NCI-H1105 (cell line): ENCODE measurements around the gene PTPRT.

ENCODE experiments used
- DNase-seq: peaks from one replicate; lab custom pipeline; 2025; lab: John Stamatoyannopoulos, UW

Gene PTPRT

GRCh38 chr20:43119720-43120119, 70.0 kb downstream of the PTPRT start:
- no peak for DNase-seq

GRCh38 chr20:43102394-43102793, 87.3 kb downstream of the PTPRT start:
- DNase-seq, result no peak

DNA sequence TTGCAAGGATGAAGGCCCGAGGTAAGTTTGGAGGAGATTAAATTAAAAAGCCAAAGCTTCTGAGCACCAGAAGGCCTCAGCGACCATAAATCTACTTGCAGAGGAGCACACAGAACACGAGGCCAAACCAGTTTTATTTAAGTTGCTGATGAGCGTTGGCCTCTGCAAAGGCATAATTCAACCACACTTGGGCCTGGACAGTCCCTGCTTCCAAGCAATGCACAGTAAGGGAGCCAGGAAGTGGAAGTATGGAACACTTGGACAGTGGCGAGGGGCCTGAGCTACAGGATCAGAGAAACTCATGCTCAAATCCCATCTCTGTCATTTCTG, 92.8 kb downstream of the PTPRT start:
- no peak for DNase-seq

- DNase-seq, result no peak
These were observed 93.4 kb downstream of the PTPRT start for GRCh38 chr20:43096126-43096930.

DNA sequence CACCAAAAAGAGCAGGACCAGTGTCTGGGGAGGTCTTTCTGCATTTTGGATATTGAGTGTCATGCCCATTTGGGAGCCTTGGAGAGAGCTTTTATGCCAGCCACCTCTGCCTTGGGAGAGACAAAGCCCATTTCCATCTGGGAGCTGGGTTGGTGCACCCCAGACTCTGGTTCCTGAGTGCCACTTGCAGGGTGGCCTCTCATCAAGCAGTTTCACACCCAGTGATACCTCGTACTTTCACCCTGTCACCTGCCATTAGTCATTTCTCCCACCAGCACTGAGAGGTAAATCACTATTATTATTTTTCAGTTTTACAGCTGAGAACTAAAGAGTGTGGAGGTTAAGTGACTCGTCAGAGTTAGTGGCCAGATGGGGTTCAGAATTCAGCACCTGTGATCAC, 94.7 kb downstream of the PTPRT start:
- DNase-seq, result no peak

DNA sequence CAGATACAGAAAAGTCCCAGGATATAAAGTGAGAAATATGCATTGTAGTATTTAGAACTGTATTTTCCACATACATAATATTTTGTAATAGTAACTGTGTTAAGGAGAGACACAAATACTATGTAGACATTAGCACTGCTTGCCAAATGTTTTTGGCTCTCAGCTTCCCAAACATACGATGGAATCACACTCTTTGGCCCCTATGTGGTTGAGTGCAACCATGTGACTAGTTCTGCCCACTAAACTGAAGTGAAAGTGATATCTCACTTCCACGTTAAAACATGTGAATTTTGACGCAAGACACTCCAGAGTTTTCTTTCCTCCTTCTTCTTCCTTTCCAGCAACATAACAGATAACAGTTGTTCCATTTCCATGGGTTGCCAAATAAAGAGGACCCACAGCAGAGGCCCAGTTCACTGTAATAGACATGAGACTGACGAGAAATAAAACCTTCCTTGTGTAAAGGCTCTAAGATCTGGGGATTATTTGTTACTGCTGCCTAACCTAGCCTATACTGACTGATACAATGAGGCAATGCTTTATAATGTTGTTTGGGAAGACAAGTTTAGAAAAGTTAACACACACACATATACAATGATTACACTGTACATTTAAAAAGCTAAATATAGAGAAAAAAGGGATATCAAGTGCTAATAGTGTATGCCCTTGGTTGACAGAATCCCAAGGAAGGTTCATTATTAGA, 97.2 kb downstream of the PTPRT start:
- no peak for DNase-seq

DNA sequence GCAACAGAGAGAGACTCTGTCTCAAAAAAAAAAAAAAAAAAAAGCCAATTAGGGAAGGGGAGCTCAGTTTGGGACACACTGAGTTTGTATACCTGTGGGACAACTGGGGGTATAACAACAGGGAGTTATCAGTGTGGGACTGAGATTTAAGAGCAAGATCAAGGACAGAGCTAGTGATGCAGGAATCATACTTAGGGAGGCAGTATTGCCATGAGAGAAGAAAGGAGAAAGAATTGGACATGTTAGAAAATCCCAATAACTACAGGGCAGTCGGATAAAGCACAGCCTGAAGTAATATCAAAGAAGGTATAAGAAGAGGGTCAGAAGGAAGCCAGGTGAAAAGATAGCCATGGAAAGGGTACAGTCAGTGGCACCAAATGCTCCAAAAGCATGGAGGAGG, 121.2 kb downstream of the PTPRT start:
- DNase-seq, result no peak

GRCh38 chr20:43066125-43066524, 123.6 kb downstream of the PTPRT start:
- DNase-seq, result no peak

DNA sequence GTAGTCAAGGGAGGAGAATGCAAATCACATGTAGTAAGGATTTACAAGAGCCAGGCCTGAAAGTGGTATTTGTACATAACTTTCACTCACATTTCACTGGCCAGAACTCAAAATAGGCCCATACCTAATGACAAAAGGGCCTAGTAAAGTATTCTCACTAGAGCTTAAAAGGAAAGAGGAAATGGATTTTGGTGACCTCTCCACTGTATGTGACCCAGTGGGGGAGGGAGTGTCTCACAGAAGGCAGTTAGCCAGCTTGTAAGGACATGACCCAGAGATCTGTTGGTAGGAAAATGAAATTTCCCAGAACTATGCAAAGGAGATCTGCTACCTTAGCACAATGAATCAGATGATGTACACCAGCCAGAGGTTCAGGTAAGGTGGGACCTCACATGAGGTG, 124.4 kb downstream of the PTPRT start:
- DNase-seq, result no peak

DNA sequence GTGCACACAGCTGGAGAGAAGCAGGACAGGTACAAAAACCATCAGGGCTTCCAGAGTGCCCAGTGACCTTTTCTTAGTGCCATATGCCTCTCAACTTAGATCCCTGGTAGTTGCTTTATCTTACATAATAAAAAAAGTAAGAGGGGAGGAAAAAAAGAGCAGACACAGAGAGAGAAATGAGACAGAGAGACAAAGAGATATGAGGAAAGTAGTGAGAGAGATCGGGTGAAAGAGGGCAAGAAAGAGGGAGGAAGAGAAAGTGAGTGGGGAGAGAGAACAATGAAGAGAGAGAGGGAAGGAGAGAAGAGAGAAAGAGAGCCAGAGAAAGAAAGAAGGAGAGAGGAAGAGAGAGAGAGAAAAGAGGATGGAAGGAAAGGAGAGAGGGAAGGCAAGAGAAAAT, 131.6 kb downstream of the PTPRT start:
- no peak for DNase-seq

- no peak for DNase-seq
These were observed 132.4 kb downstream of the PTPRT start for GRCh38 chr20:43057317-43057716.

GRCh38 chr20:43055181-43055884, 134.4 kb downstream of the PTPRT start:
- DNase-seq, result no peak

GRCh38 chr20:43052532-43052931, 137.2 kb downstream of the PTPRT start:
- DNase-seq, result no peak

GRCh38 chr20:43046966-43047365, 142.7 kb downstream of the PTPRT start:
- no peak for DNase-seq

DNA sequence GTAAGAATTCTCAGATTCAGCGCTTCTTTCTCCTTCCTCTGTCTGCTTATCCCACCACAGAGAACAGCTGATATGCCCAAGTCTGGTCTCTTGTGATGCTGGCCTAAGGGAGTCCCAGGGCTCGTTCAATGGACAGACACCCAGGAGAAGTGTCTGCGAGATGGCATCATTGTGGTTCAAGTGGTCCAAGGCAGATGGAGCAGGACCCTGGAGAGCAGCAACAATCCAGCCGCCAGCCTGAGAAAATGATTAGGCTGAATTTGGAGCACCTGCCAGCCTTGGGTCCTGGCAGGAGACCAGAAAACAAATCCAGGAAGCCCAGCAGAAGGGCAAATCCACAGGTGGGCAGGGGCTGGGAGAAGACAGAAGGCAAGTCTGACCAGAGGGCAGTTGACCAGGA, 145.8 kb downstream of the PTPRT start:
- peak; percentile 40 for DNase-seq

GRCh38 chr20:43040427-43040826, 149.3 kb downstream of the PTPRT start:
- no peak for DNase-seq

DNA sequence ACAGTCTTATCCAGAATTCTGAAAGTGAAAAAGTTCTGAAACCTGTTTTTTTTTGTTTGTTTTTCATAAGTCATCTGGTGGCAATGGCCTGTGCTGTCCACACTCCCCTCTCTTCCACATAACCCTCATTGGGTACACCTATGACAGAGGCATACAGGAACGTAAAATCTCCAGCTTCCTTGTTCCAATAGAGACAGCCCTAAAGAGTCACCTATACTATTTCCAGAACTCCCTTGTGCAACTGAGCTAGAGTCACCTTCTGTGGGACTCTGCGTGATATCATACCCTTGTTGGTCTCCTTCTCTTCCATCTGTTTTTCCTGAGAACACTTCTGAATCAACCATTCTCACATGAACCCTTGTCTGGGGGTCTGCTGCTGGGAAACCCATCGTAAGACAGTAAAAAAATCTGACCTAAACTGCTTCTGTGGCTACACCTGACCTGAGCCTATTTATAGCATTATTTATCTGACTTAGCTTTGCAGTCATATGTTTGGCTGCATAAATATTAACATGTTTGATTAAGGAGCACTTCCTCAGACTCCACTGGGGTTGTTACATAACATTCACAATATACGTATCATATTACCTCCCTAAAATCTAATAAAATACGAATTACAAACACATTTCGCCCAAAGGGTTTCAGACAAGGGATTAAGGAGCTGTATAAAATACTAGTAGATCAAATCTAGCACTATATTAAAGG, 151.9 kb downstream of the PTPRT start:
- DNase-seq, result no peak

DNA sequence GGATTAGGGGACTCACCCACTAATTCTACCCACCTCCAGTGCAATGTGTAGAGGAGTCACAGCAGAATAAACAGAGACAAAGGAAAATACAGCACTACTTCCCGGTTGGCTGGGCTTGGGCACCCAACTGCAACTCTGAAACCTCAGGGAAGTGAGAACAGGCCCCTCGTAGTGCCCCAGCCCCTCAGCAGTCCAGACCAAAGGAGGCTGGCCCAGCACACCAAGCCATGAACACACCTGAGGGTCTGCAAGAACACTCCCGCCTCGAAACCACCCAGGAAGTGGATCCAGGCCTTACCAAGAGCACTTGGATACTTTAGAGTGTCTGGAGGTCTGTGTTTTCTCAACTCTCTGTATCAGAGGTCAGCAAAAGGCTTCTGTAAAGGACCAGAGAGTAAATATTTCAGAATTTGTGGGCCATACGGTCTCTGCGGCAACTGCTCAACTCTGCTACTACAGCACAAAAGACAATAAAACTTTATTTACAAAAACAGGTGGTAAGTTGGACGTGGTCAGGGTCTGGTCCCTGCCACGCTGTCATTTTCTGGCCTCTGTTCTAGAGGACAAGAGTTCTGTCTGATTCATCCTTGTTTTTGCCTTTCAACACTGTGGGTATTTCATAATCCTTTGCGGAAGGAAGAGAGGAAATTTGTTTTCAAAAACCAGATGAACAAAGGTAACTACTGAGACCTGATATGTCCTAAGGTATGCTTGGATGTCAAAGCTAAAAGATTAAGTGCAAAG, 154.6 kb downstream of the PTPRT start:
- DNase-seq, result no peak

DNA sequence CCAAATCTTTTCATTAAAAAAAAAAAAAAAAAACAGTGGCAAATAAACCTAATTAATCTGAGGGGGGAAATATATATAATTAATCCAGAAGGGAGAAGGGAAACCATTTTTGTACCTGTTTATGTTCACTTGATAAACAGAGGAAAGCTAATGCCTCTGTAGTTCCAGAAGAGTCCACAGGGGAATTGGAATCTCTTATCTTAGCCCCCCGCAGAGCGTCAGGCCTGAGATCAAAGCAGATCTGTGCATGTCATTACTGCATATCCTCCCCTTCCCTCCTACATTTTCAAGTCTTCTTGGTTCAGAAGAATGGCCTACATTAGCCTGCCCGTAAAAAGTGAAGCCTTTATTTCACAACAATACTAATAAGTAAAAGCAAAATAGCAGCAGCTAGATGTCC, 157.2 kb downstream of the PTPRT start:
- no peak for DNase-seq

GRCh38 chr20:43029176-43029575, 160.5 kb downstream of the PTPRT start:
- no peak for DNase-seq

DNA sequence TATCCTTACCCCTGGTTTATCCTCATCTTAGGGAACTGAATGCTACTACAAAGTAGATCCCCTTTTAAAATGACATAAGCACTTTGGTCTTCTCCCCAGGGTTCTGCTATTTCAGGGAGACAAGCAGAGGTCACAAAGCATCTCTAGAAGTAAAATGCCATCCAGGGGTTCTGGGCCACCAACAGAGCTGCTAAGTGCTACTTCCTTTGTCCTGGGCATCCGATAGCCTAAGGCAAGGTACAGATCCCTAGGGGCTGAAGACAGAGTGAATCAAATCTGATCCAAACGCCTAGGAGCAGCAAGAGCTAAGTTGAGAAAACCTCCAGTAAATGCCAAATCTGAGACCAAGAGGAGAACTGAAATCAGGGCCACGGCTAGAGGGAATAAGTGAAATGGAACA, 161.2 kb downstream of the PTPRT start:
- no peak for DNase-seq

- no peak for DNase-seq
These were observed 165.9 kb downstream of the PTPRT start for GRCh38 chr20:43023836-43024235.
